GM18868 (cell line): ENCODE results near the gene IGF2BP3.
"Not testable (repeated sequence)": the region's sequence is repeated elsewhere in the genome, so short reads cannot be mapped to it uniquely, and the experiment has no call there.

Experiments used
- ATAC-seq: cut with Tn5 transposase; IDR thresholded peaks from one replicate; pipeline ENCODE4 v1.9.1; 2021; ENCODE audit warnings: mild to moderate bottlenecking, moderate library complexity; ENCODE audit not compliant: unreplicated experiment

The IGF2BP3 gene

GRCh38 chr7:23470330-23471105 is at the start of gene IGF2BP3:
IGF2BP3 (minus strand) TSS chr7:23470491; CDS start chr7:23470110, 381 bp downstream.
- peak; percentile 18 for ATAC-seq

GRCh38 chr7:23514755-23515154 is 44.5 kb upstream of the IGF2BP3 start:
- peak; percentile 59 for ATAC-seq

GRCh38 chr7:23513746-23514145 is 43.5 kb upstream of the IGF2BP3 start:
- not testable (repeated sequence) for ATAC-seq

- ATAC-seq: no peak
These were observed 23.7 kb upstream of the IGF2BP3 start for GRCh38 chr7:23494009-23494408.

GRCh38 chr7:23491502-23491901 is 21.2 kb upstream of the IGF2BP3 start:
- ATAC-seq: no peak

- ATAC-seq: peak; percentile 85
These were observed 20.3 kb upstream of the IGF2BP3 start for GRCh38 chr7:23490357-23491135.

GRCh38 chr7:23488714-23489113 is 18.4 kb upstream of the IGF2BP3 start:
- not testable (repeated sequence) for ATAC-seq

GRCh38 chr7:23487670-23488069 is 17.4 kb upstream of the IGF2BP3 start:
- ATAC-seq: no peak

GRCh38 chr7:23486002-23486773 is 15.9 kb upstream of the IGF2BP3 start:
- no peak for ATAC-seq

GRCh38 chr7:23482686-23483085 is 12.4 kb upstream of the IGF2BP3 start:
- no peak for ATAC-seq

GRCh38 chr7:23477962-23478866 is 7.9 kb upstream of the IGF2BP3 start:
- no peak for ATAC-seq

GRCh38 chr7:23477157-23477499 is 6.8 kb upstream of the IGF2BP3 start:
- ATAC-seq: no peak

GRCh38 chr7:23476286-23477156 is 6.2 kb upstream of the IGF2BP3 start:
- ATAC-seq: no peak

- no peak for ATAC-seq
These were observed 5.2 kb upstream of the IGF2BP3 start for GRCh38 chr7:23475576-23475839.

- ATAC-seq: no peak
These were observed 4.7 kb upstream of the IGF2BP3 start for GRCh38 chr7:23474829-23475575.

- peak; percentile 70 for ATAC-seq
These were observed 4.0 kb upstream of the IGF2BP3 start for GRCh38 chr7:23474094-23474828.

- no peak for ATAC-seq
These were observed 3.5 kb upstream of the IGF2BP3 start for GRCh38 chr7:23473844-23474093.

GRCh38 chr7:23472956-23473843 is 2.9 kb upstream of the IGF2BP3 start:
- ATAC-seq: no peak
